Prostate gland (tissue), 2 donors: ENCODE measurements around the gene ABHD5. TPM values are rescaled to one million over a fixed set of nuclear protein-coding genes. Genes with fewer than 3 reads are reported as not detected.

Experiments
- DNase-seq: peaks from one replicate; pipeline ENCODE4 v3.0.0-alpha.2; 2019; ENCODE audit warnings: low spot score
- H3K27ac ChIP-seq, 2 donors: fragments of 200-600 bp; sonication (generic); 2 replicates each; pipeline ENCODE4 v1.5.1; 2017 to 2019
- H3K27me3 ChIP-seq: fragments of 200-600 bp; sonication (generic); replicated peaks from 2 replicates; pipeline ENCODE4 v1.5.1; 2019; ENCODE audit not compliant: insufficient read depth
- H3K36me3 ChIP-seq, 2 donors: fragments of 200-600 bp; sonication (generic); 1 replicate in 1 of 2; 2 replicates in 1 of 2; pipeline versions ENCODE4 v1.5.1 to v1.8.1; 2017 to 2019
- H3K4me1 ChIP-seq: fragments of 200-600 bp; sonication (generic); replicated peaks from 2 replicates; pipeline ENCODE4 v1.5.1; 2019
- H3K4me3 ChIP-seq, 2 donors: fragments of 200-600 bp; sonication (generic); 2 replicates each; pipeline ENCODE4 v1.5.1; 2017 to 2019
- H3K9me3 ChIP-seq: fragments of 200-600 bp; sonication (generic); 2 replicates; pipeline ENCODE4 v1.5.1; 2017
- CTCF ChIP-seq, 4 experiments: fragments of 200-600 bp in 2 of 4; fragments of 450-650 bp in 2 of 4; sonication (generic) in 2 of 4; IDR thresholded peaks; 1 replicate in 3 of 4; 2 replicates in 1 of 4; pipeline ENCODE4 v1.5.1; 2016 to 2019; ENCODE audit warnings: antibody characterized with exemption in 4 of 4, mild to moderate bottlenecking in 2 of 4, moderate library complexity in 2 of 4
- POLR2A ChIP-seq: fragments of 450-650 bp; IDR thresholded peaks from one replicate; pipeline ENCODE4 v1.6.1; 2016; ENCODE audit warnings: antibody characterized with exemption, mild to moderate bottlenecking
- POLR2AphosphoS5 ChIP-seq: sonication (generic); formaldehyde crosslinking; IDR thresholded peaks from one replicate; pipeline ENCODE4 v1.6.1; 2017; ENCODE audit warnings: antibody characterized with exemption
- WGBS: methylation state at CpG from one replicate; pipeline ENCODE4 v1.1.5; 2018; 5-methylcytosine and 5-hydroxymethylcytosine counted together
- intact Hi-C: fragments of 100-400 bp; cut with DNase I; formaldehyde crosslinking; loops from one replicate; pipeline ENCODE4 v1.14.2; 2022
- total RNA-seq, 2 donors: library from RNA; depleted of rRNA; stranded (reverse); fragments of >200 nt; gene quantifications; one replicate each; pipeline ENCODE4 v1.1.0, GENCODE V29; 2016

ABHD5 gene
- total RNA-seq, 2 donors from 2014 or later: 10.7 to 20.6 TPM

DNA sequence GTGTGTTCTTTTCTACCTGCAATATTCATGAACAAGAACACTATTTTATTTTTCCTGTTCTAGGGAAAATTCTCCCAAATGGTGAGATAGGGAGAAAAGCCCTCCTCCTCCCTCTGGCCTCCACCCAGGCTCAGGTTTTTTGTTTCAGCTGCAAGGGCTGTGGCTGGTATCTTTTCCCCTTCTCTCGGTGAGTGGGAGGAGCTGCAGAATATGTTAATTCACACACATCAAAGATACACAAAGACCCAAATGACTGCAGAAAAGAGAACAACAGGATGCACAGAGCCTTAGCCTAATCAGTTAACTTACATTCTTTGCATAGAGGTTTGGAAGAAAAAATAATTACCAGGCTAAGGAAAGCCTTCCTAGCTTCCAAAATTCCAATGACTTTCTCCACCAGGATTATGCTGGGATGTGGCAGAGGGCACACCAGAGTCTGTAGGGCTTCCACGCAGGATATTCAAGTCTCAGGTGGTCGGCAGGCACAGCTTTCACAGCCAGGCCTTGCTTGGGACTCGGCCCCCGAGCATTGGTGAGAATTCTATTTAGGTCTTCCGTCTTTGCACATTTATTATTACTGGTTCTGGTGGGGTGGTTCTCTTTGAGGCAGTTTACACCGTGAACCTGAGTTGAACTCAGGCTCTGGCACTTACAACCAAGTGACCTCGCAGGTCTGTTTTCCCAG, 64.9 kb downstream of the ABHD5 start:
- Histone ChIP-seq H3K27me3 (no peaks in the 10 kb centered on the region), H3K4me1 (no peaks in the 10 kb centered on the region), H3K9me3 (no peaks in the 10 kb centered on the region), H3K27ac (no peak overlapping the region), H3K36me3 (no peaks in the 10 kb centered on the region), H3K4me3 (no peak overlapping the region)
- intact Hi-C loops: no loop called here
- 70% methylated on average over 8 of the region's 8 CpGs for WGBS
- TF ChIP-seq CTCF (IDR thresholded peaks at IDR 0.05) (no peak), POLR2AphosphoS5 (no peak), POLR2A (no peak)
- DNase-seq: no peak

- Histone ChIP-seq H3K4me3 (no peak overlapping the region), H3K9me3 (no peaks in the 10 kb centered on the region), H3K27ac (no peak overlapping the region), H3K27me3 (no peaks in the 10 kb centered on the region), H3K36me3 (no peaks in the 10 kb centered on the region), H3K4me1 (no peaks in the 10 kb centered on the region)
- TF ChIP-seq POLR2A (no peak), CTCF (IDR thresholded peaks at IDR 0.05) (no peak), POLR2AphosphoS5 (no peak)
- DNase-seq: no peak
- 100% methylated on average over 2 of the region's 2 CpGs for WGBS
- intact Hi-C loops: no loop called here
Measured at GRCh38 chr3:43757666-43758321, 67.1 kb downstream of the ABHD5 start.

DNA sequence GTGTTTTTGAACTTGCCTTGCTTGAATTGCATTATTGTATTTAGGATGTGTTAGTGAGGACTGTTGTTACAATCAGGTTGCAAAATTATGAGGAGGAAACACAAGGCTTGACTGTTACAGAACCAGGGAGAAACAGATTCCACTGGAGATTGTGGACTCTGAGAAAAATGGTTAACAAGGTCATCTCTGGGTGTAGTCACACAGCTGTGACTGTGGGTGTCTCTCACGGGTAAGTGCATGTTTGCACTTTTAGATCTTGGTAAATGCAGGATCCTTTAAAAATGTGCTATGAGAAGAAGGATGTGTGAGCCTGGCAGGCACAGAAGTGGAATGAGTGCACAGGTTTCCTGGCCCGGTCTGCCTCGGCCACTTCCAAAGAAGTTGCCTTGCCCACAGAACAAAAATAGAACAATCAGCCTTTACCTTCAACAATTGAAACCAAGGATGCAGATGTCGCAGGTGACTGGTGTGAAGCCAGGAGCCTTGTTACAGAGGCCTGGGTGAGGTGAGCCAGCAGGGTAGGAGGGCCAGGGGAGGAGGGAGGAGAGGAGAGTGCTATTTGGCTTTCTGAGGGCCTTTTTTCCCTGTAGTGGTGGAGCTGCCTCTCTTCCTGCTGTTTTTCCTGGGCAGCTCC, 68.0 kb downstream of the ABHD5 start:
- DNase-seq: no peak
- intact Hi-C loops: no loop called here
- no peak for TF ChIP-seq POLR2A
- no peak for TF ChIP-seq POLR2AphosphoS5
- TF ChIP-seq CTCF (IDR thresholded peaks at IDR 0.05): no peak
- Histone ChIP-seq H3K9me3 (no peaks in the 10 kb centered on the region), H3K4me3 (no peak overlapping the region), H3K27me3 (no peaks in the 10 kb centered on the region), H3K4me1 (no peaks in the 10 kb centered on the region), H3K36me3 (no peaks in the 10 kb centered on the region), H3K27ac (no peak overlapping the region)
- 26% methylated on average over 4 of the region's 4 CpGs for WGBS

DNA sequence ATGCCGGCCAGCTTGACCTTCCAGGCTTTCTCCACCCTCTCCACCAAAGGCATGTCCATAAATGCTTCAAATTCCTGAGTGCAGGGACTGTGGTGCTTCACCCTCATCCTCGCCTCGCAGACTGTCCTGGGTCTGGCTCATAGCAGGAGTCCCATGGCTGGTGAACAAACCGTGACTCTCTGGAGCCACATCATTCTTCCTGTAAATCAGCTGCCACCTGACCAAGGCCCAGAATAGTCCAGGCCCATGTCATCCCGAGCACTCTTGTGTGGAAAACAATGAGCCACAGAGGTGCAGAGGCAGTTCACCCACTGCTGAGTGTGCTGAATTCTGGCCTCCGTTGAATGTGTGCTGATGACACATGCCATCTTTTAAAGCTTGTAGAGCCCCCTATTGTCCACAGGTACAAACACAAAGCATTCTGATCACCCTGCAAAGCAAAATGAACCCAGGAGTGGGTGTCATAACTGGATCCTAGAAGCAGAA, 68.6 kb downstream of the ABHD5 start:
- Histone ChIP-seq H3K36me3 (no peaks in the 10 kb centered on the region), H3K27me3 (no peaks in the 10 kb centered on the region), H3K9me3 (no peaks in the 10 kb centered on the region), H3K4me1 (no peaks in the 10 kb centered on the region), H3K4me3 (no peak overlapping the region), H3K27ac (no peak overlapping the region)
- 63% methylated on average over 6 of the region's 6 CpGs for WGBS
- no peak for DNase-seq
- TF ChIP-seq POLR2A (no peak), CTCF (IDR thresholded peaks at IDR 0.05) (no peak), POLR2AphosphoS5 (no peak)
- intact Hi-C loops: no loop called here
